Lower leg skin (tissue), 3 donors: ENCODE data around the gene AFDN.

Experiments
- CTCF ChIP-seq, 3 donors: fragments of 450-650 bp; IDR thresholded peaks; one replicate each; pipeline ENCODE4 v1.5.1; 2016; ENCODE audit warnings: antibody characterized with exemption in 3 of 3, mild to moderate bottlenecking in 3 of 3, moderate library complexity in 2 of 3
- POLR2A ChIP-seq, 2 donors: fragments of 450-650 bp; IDR thresholded peaks; one replicate each; pipeline ENCODE4 v1.6.1; 2016 to 2017; ENCODE audit warnings: antibody characterized with exemption in 2 of 2, mild to moderate bottlenecking in 1 of 2, moderate library complexity in 1 of 2

- TF ChIP-seq CTCF (IDR thresholded peaks at IDR 0.05) = no peak
- no peak for TF ChIP-seq POLR2A (IDR thresholded peaks at IDR 0.05)
Measured at GRCh38 chr6:167828325-167828956, 1.7 kb downstream of the AFDN start.
